OCI-LY3 (cell line): ENCODE results near the gene AR.

Experiments
- H2AFZ ChIP-seq: fragments of 200-600, 300-600 bp; shearing (Covaris generic); 2 replicates; pipeline ENCODE4 v1.6.0; 2014; ENCODE audit warnings: antibody characterized with exemption, low read depth, low read length
- H3K27ac ChIP-seq: fragments of 200-600, 300-600 bp; sonication (generic); 2 replicates; pipeline ENCODE4 v1.5.1; 2014; ENCODE audit warnings: mild to moderate bottlenecking, low read length, moderate library complexity, mixed read lengths
- H3K27me3 ChIP-seq: fragments of 200-600, 300-600 bp; sonication (generic); 2 replicates; pipeline ENCODE4 v1.6.1; 2014; ENCODE audit warnings: low read depth, low read length, mixed read lengths
- H3K36me3 ChIP-seq: fragments of 200-600, 300-600 bp; sonication (generic); replicated peaks from 2 replicates; pipeline ENCODE3; 2014; ENCODE audit warnings: low read depth, low read length, mixed read lengths
- H3K4me1 ChIP-seq: fragments of 300-600, 200-600 bp; sonication (generic); 2 replicates; pipeline ENCODE4 v1.6.1; 2014; ENCODE audit warnings: low read length, mixed read lengths
- H3K4me2 ChIP-seq: fragments of 200-600, 300-600 bp; sonication (generic); 2 replicates; pipeline ENCODE4 v1.6.1; 2014; ENCODE audit warnings: low read length, mixed read lengths
- H3K4me3 ChIP-seq: fragments of 300-600, 200-600 bp; sonication (generic); 2 replicates; pipeline ENCODE4 v1.5.1; 2014; ENCODE audit warnings: antibody characterized with exemption, mild to moderate bottlenecking, low read length, moderate library complexity
- H3K79me2 ChIP-seq: fragments of 300-600, 200-600 bp; shearing (Covaris generic); 2 replicates; pipeline ENCODE4 v1.6.1; 2014; ENCODE audit warnings: mild to moderate bottlenecking, low read length, mixed read lengths
- H3K9ac ChIP-seq: fragments of 300-600, 200-600 bp; shearing (Covaris generic); 2 replicates; pipeline ENCODE4 v1.6.0; 2014; ENCODE audit warnings: mild to moderate bottlenecking, low read length, moderate library complexity
- H3K9me3 ChIP-seq: fragments of 200-600, 300-600 bp; shearing (Covaris generic); 2 replicates; pipeline ENCODE4 v1.6.1; 2014; ENCODE audit warnings: low read length, mixed read lengths; ENCODE audit not compliant: insufficient read depth
- H4K20me1 ChIP-seq: fragments of 200-600, 300-600 bp; sonication (generic); 2 replicates; pipeline ENCODE4 v1.6.1; 2016; ENCODE audit warnings: low read length, mixed read lengths; ENCODE audit not compliant: insufficient read depth
- CTCF ChIP-seq: fragments of 200-600, 300-600 bp; sonication (generic); IDR thresholded peaks from 2 replicates; pipeline ENCODE4 v1.5.1; 2014; ENCODE audit warnings: antibody characterized with exemption, low read length, low read depth
- EZH2phosphoT487 ChIP-seq: fragments of 200-600 bp; shearing (Covaris generic); IDR thresholded peaks from 2 replicates; pipeline ENCODE4 v1.6.1; 2018; ENCODE audit warnings: antibody characterized with exemption, mixed run types, low read depth

Gene AR

GRCh38 chrX:67524950-67525691, 18.7 kb upstream of the AR start:
- Histone ChIP-seq H3K4me1 (peaks cover 33% of the 10 kb centered on the region), H4K20me1 (no peaks in the 10 kb centered on the region), H3K27me3 (no peaks in the 10 kb centered on the region), H3K9me3 (no peaks in the 10 kb centered on the region), H3K27ac (no peak overlapping the region), H3K4me3 (no peak overlapping the region), H3K79me2 (no peaks in the 10 kb centered on the region), H3K4me2 (no peak overlapping the region), H3K9ac (no peak overlapping the region), H2AFZ (no peak overlapping the region), H3K36me3 (no peaks in the 10 kb centered on the region)
- TF ChIP-seq CTCF (peak; percentile 21; the same call in 1 of the 2 replicates), EZH2phosphoT487 (no peak)

DNA sequence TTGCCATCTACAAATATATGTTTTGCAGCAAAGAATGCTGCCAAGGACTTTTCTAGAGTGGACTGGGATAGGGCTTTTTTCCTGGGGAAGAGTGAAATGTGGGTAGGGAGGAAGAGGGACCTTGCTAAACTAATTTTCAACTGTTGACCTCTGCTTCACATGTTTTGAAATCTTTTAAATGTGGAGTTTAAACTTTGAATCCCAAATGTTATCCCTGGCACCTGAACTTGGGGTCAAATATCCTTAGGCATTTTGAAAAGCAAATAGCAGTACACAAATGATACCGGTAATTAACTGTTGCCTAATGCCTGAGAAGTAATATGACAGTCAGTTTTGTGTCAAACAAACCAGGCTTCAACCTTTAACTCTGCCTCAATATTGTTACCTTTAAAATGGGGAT, 7.3 kb upstream of the AR start:
- no peak for TF ChIP-seq CTCF
- no peak for TF ChIP-seq EZH2phosphoT487

DNA sequence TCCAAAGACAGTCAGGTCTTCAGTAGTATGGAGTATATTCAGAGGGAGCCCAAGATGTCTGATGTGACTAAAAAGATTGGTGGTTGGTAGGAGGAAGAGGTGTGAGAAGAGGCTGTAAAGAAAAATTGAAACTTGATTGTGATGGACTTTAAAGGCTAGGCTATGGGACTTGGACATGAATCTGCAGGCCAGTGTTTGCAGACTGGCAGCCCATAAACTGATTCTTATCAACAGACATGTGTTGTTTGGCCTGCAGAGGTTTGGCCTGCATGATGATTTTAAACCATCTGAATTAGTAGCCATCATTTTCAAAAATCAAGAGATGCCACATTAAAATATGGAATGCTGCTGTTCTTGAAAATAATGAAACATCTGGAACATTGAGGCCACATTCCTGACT, 5.4 kb upstream of the AR start:
- Histone ChIP-seq H3K9ac (no peak overlapping the region), H3K27ac (no peak overlapping the region), H3K9me3 (no peaks in the 10 kb centered on the region), H2AFZ (no peak overlapping the region), H4K20me1 (no peaks in the 10 kb centered on the region), H3K4me3 (no peak overlapping the region), H3K36me3 (no peaks in the 10 kb centered on the region), H3K4me2 (no peak overlapping the region), H3K79me2 (no peaks in the 10 kb centered on the region), H3K4me1 (no peaks in the 10 kb centered on the region), H3K27me3 (no peaks in the 10 kb centered on the region)
- TF ChIP-seq CTCF (no peak), EZH2phosphoT487 (no peak)

More for the DNA sequence above, 7.3 kb upstream of the AR start:
- no peak overlapping the region for H3K27ac ChIP-seq
- H4K20me1 ChIP-seq = no peaks in the 10 kb centered on the region
- no peaks in the 10 kb centered on the region for H3K36me3 ChIP-seq
- H3K4me3 ChIP-seq = no peak overlapping the region
- H3K4me2 ChIP-seq = no peak overlapping the region
- no peaks in the 10 kb centered on the region for H3K79me2 ChIP-seq
- no peaks in the 10 kb centered on the region for H3K4me1 ChIP-seq
- no peak overlapping the region for H2AFZ ChIP-seq
- H3K9me3 ChIP-seq = no peaks in the 10 kb centered on the region
- no peak overlapping the region for H3K9ac ChIP-seq
- no peaks in the 10 kb centered on the region for H3K27me3 ChIP-seq

GRCh38 chrX:67544281-67545035, 637 bp downstream of the AR start:
- no peak overlapping the region for H2AFZ ChIP-seq
- no peaks in the 10 kb centered on the region for H4K20me1 ChIP-seq
- no peak overlapping the region for H3K27ac ChIP-seq
- no peak overlapping the region for H3K9ac ChIP-seq
- TF ChIP-seq CTCF (no peak), EZH2phosphoT487 (no peak)
- no peak overlapping the region for H3K4me3 ChIP-seq
- no peaks in the 10 kb centered on the region for H3K79me2 ChIP-seq
- H3K36me3 ChIP-seq = no peaks in the 10 kb centered on the region
- H3K4me2 ChIP-seq = no peak overlapping the region
- no peaks in the 10 kb centered on the region for H3K9me3 ChIP-seq
- H3K4me1 ChIP-seq = no peaks in the 10 kb centered on the region
- no peaks in the 10 kb centered on the region for H3K27me3 ChIP-seq
